ENCODE results near the gene HS3ST5. TPM values are rescaled to one million over a fixed set of nuclear protein-coding genes. Genes with fewer than 3 reads are reported as not detected.

The HS3ST5 gene
- polyA plus RNA-seq, 1 donor (not counting 4 experiments of a cell fraction or from before 2014, with no cell fraction given): not detected

GRCh38 chr6:114061741-114062140 lies 281.1 kb downstream of the HS3ST5 start:
- Histone ChIP-seq H3K27ac (ENCODE audit: control insufficient read depth, insufficient read depth, low read length) (no peak overlapping the region), H3K4me2 (ENCODE audit: control insufficient read depth, extremely low read depth, insufficient read depth, low read depth, low read length) (no peak overlapping the region), H3K4me1 (ENCODE audit: control insufficient read depth, extremely low read depth, insufficient read depth, low read length) (no peaks in the 10 kb centered on the region), H3K9me3 (ENCODE audit: control insufficient read depth, low read depth, low read length) (no peaks in the 10 kb centered on the region), H3K9ac (ENCODE audit: control insufficient read depth, extremely low read depth, insufficient read depth, low read length) (no peak overlapping the region), H2AFZ (ENCODE audit: control insufficient read depth, low read length) (no peak overlapping the region), H3K79me2 (ENCODE audit: control insufficient read depth, insufficient read depth, low read length) (no peaks in the 10 kb centered on the region), H3K9me1 (ENCODE audit: control insufficient read depth, extremely low read depth, insufficient read depth, low read length) (no peaks in the 10 kb centered on the region), H3K36me3 (ENCODE audit: control insufficient read depth in 2 of 2, extremely low read depth in 1 of 2, insufficient read depth in 2 of 2, low read length in 2 of 2) (no peaks in the 10 kb centered on the region), H4K20me1 (ENCODE audit: control insufficient read depth, extremely low read depth, insufficient read depth, low read length) (no peaks in the 10 kb centered on the region), H3K27me3 (ENCODE audit: control insufficient read depth, extremely low read depth, insufficient read depth, low read length) (no peaks in the 10 kb centered on the region), H3K4me3 (ENCODE audit: control insufficient read depth in 2 of 3, extremely low read depth in 1 of 3, insufficient read depth in 2 of 3, low read depth in 1 of 3, low read length in 3 of 3) (no peak overlapping the region)
- DNase-seq (ENCODE audit: low read depth, low spot score) (no peak), FAIRE-seq (no peak)
- dilution Hi-C loops (cut with MboI; ENCODE audit: extremely low pct_ligation_motif_present, low sequenced_read_pairs): no loop called here
- TF ChIP-seq CTCF (optimal IDR thresholded peaks at IDR 0.05 in 1 of 3, IDR thresholded peaks at IDR 0.05 in 1 of 3, conservative IDR thresholded peaks at IDR 0.05 in 1 of 3; ENCODE audit: extremely low read depth in 1 of 3, insufficient read depth in 2 of 3, low read length in 3 of 3): no peak
- TF ChIP-seq EZH2 (IDR thresholded peaks at IDR 0.05; ENCODE audit: low read length): no peak

GRCh38 chr6:114061116-114061515 lies 281.7 kb downstream of the HS3ST5 start:
- H3K4me2 ChIP-seq (ENCODE audit: control insufficient read depth, extremely low read depth, insufficient read depth, low read depth, low read length): no peak overlapping the region
- no peak overlapping the region for H3K27ac ChIP-seq (ENCODE audit: control insufficient read depth, insufficient read depth, low read length)
- H3K79me2 ChIP-seq (ENCODE audit: control insufficient read depth, insufficient read depth, low read length): no peaks in the 10 kb centered on the region
- no peaks in the 10 kb centered on the region for H3K36me3 ChIP-seq (ENCODE audit: control insufficient read depth in 2 of 2, extremely low read depth in 1 of 2, insufficient read depth in 2 of 2, low read length in 2 of 2)
- H3K9me1 ChIP-seq (ENCODE audit: control insufficient read depth, extremely low read depth, insufficient read depth, low read length): no peaks in the 10 kb centered on the region
- no peak overlapping the region for H2AFZ ChIP-seq (ENCODE audit: control insufficient read depth, low read length)
- H3K9ac ChIP-seq (ENCODE audit: control insufficient read depth, extremely low read depth, insufficient read depth, low read length): no peak overlapping the region
- FAIRE-seq (no peak), DNase-seq (ENCODE audit: low read depth, low spot score) (no peak)
- H3K4me3 ChIP-seq (ENCODE audit: control insufficient read depth in 2 of 3, extremely low read depth in 1 of 3, insufficient read depth in 2 of 3, low read depth in 1 of 3, low read length in 3 of 3): no peak overlapping the region
- H3K27me3 ChIP-seq (ENCODE audit: control insufficient read depth, extremely low read depth, insufficient read depth, low read length): no peaks in the 10 kb centered on the region
- H3K9me3 ChIP-seq (ENCODE audit: control insufficient read depth, low read depth, low read length): no peaks in the 10 kb centered on the region
- dilution Hi-C loops (cut with MboI; ENCODE audit: extremely low pct_ligation_motif_present, low sequenced_read_pairs): no loop called here
- H4K20me1 ChIP-seq (ENCODE audit: control insufficient read depth, extremely low read depth, insufficient read depth, low read length): no peaks in the 10 kb centered on the region
- no peaks in the 10 kb centered on the region for H3K4me1 ChIP-seq (ENCODE audit: control insufficient read depth, extremely low read depth, insufficient read depth, low read length)
- TF ChIP-seq EZH2 (IDR thresholded peaks at IDR 0.05; ENCODE audit: low read length) (no peak), CTCF (optimal IDR thresholded peaks at IDR 0.05 in 1 of 3, IDR thresholded peaks at IDR 0.05 in 1 of 3, conservative IDR thresholded peaks at IDR 0.05 in 1 of 3; ENCODE audit: extremely low read depth in 1 of 3, insufficient read depth in 2 of 3, low read length in 3 of 3) (no peak)
